CD8-positive, alpha-beta memory T cell (primary cell): Measurements from ENCODE around the gene LRRFIP1. TPM values are rescaled to one million over a fixed set of nuclear protein-coding genes. Genes with fewer than 3 reads are reported as not detected.
A peak's percentile ranks its signal among the peaks of the same experiment; 100 is the strongest.

Experiments used
- CTCF ChIA-PET: fragments of 350-600 bp; sonication (Branson Sonifier 250); formaldehyde crosslinking; loops from one replicate; lab custom pipeline; 2021; ENCODE audit warnings: antibody characterized with exemption; lab: Charles Lee
- POLR2A ChIA-PET: fragments of 350-600 bp; sonication (Branson Sonifier 250); formaldehyde crosslinking; loops from one replicate; lab custom pipeline; 2021; ENCODE audit warnings: antibody characterized with exemption; lab: Charles Lee
- DNase-seq, 5 donors: peaks; one replicate each; pipeline versions ENCODE4 v3.0.0 to v3.0.0-alpha.2; 2020 to 2022; ENCODE audit warnings: mixed read lengths in 1 of 5
- H3K27ac ChIP-seq: one replicate; pipeline ENCODE4 v1.7.0; 2013; ENCODE audit warnings: low read depth, mild to moderate bottlenecking, low read length, moderate library complexity
- H3K27me3 ChIP-seq: 2 replicates; pipeline ENCODE4 v1.7.0; 2013; ENCODE audit warnings: low read length, mild to moderate bottlenecking; ENCODE audit not compliant: insufficient read depth, poor library complexity, severe bottlenecking
- H3K36me3 ChIP-seq: 2 replicates; pipeline ENCODE4 v1.7.0; 2013; ENCODE audit warnings: mild to moderate bottlenecking, low read length, moderate library complexity; ENCODE audit not compliant: insufficient read depth
- H3K4me1 ChIP-seq: 2 replicates; pipeline ENCODE4 v1.7.0; 2013; ENCODE audit warnings: mild to moderate bottlenecking, low read length, moderate library complexity; ENCODE audit not compliant: insufficient read depth
- H3K4me3 ChIP-seq: 2 replicates; pipeline ENCODE4 v1.7.0; 2013; ENCODE audit warnings: mild to moderate bottlenecking, low read length
- H3K9me3 ChIP-seq: 2 replicates; pipeline ENCODE4 v1.7.0; 2013; ENCODE audit warnings: mild to moderate bottlenecking, low read length
- H3K27ac Mint-ChIP-seq, 8 donors: one replicate each; pipeline ENCODE4 v1.8.0; 2020 to 2021; ENCODE audit warnings: mixed read lengths in 8 of 8, mild to moderate bottlenecking in 6 of 8, inconsistent platforms in 3 of 8, moderate library complexity in 3 of 8
- H3K27me3 Mint-ChIP-seq, 2 donors: one replicate each; pipeline ENCODE4 v1.8.0; 2020 to 2021; ENCODE audit warnings: mixed read lengths in 2 of 2, mild to moderate bottlenecking in 1 of 2, moderate library complexity in 1 of 2
- H3K36me3 Mint-ChIP-seq, 3 donors: one replicate each; pipeline ENCODE4 v1.8.0; 2020 to 2021; ENCODE audit warnings: mixed read lengths in 3 of 3, inconsistent platforms in 1 of 3, mild to moderate bottlenecking in 1 of 3
- H3K4me1 Mint-ChIP-seq, 3 donors: one replicate each; pipeline ENCODE4 v1.8.0; 2020 to 2021; ENCODE audit warnings: mixed read lengths in 3 of 3, inconsistent platforms in 1 of 3, mild to moderate bottlenecking in 1 of 3
- H3K4me3 Mint-ChIP-seq, 7 donors: one replicate each; pipeline ENCODE4 v1.8.0; 2020 to 2021; ENCODE audit warnings: mixed read lengths in 7 of 7, mild to moderate bottlenecking in 6 of 7, moderate library complexity in 4 of 7, inconsistent platforms in 2 of 7
- H3K9me3 Mint-ChIP-seq, 5 donors: one replicate each; pipeline ENCODE4 v1.8.0; 2020 to 2022; ENCODE audit warnings: mixed read lengths in 5 of 5, mild to moderate bottlenecking in 3 of 5, moderate library complexity in 2 of 5, inconsistent platforms in 1 of 5
- polyA plus RNA-seq: library from polyadenylated mRNA; unstranded; fragments of 300-500 nt; fragmentation: Illumina TruSeq; gene quantifications from one replicate; pipeline ENCODE4 v1.2.3, GENCODE V29; 2021
- total RNA-seq, 2 experiments: library from RNA; stranded (reverse); gene quantifications; one replicate each; pipeline ENCODE4 v1.2.3, GENCODE V29; 2021

LRRFIP1 gene
- 100 to 1,000 TPM; 188 to 192 TPM for total RNA-seq
- 128 TPM for polyA plus RNA-seq

GRCh38 chr2:237627441-237628246, at the start of gene LRRFIP1:
Gene LRRFIP1, plus strand, starts transcription at chr2:237627587. Its CDS starts 58 bp downstream, at chr2:237627645.
- H3K4me3 Mint-ChIP-seq, result peak within 1 kb of the TSS; percentile 54 to 92 (median 81)
- H3K4me1 Mint-ChIP-seq, result peaks cover 5 to 19% (median 19%) of the 10 kb centered on the region in 3 donors
- H3K4me1 ChIP-seq, result peaks cover 5% of the 10 kb centered on the region
- peak within 1 kb of the TSS in 5 of 8 donors; percentile 14 to 74 (median 46) for H3K27ac Mint-ChIP-seq
- peaks cover 7% of the 10 kb centered on the region for H3K27me3 ChIP-seq
- no peaks in the 10 kb centered on the region for H3K36me3 ChIP-seq
- peak within 1 kb of the TSS; percentile 45 for H3K4me3 ChIP-seq
- H3K27ac ChIP-seq, result no peak within 1 kb of the TSS
- POLR2A ChIA-PET, result no interaction called here
- DNase-seq, result peak in 1 of 5 donors; percentile 30
- CTCF ChIA-PET, result no interaction called here
- H3K9me3 ChIP-seq, result no peaks in the 10 kb centered on the region
- H3K9me3 Mint-ChIP-seq, result no peaks in the 10 kb centered on the region
- H3K27me3 Mint-ChIP-seq, result peaks cover 31 to 64% of the 10 kb centered on the region in 2 donors
- peaks cover 0 to 2% (median 0%) of the 10 kb centered on the region in 3 donors for H3K36me3 Mint-ChIP-seq

DNA sequence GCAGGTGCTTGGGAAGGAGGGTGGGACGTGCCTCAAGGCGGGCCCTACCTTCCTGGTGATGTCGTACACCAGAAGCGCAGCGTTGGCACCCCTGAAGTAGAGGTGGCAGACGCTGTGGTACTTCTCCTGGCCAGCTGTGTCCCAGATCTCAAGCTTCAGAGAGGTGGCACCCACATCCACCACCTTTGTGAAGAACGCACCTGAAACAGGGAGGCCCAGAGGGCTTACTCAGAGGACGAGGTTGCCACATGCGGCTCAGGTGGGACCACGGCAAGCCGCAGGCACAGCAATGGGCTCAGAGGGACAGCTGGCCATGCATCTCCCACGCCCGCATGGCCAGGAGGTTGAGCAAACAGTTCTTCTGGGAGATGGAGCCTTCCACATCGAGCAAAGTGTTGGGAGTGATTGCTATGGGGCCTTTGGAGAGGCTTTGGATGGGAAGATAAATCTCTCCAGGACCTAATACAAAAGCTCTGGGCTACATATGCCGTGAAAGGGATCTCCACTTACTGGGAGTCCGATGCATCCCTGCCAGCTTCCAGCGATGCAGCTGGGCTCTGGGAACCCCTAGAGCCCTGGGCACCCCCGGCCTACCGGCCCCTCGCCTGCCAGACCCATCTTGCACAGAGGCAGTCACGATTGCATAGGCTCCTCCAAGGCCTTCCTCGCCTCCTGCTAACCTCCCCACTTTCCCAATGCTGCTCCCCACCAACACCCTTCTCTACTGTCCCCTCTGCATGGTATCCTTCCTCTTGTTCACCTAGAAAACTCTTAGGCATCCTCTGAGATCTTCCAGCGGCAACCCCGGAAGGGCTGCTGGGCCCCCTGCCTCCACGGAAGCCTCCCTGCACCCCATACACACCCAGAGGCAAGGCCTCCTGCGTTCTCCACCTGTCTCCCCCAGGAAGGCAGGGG, 49.2 kb upstream of the LRRFIP1 start:
- H3K4me1 ChIP-seq, result no peaks in the 10 kb centered on the region
- Mint-ChIP-seq H3K27me3 (peaks cover 8 to 10% of the 10 kb centered on the region in 2 donors), H3K4me3 (no peak overlapping the region), H3K27ac (no peak overlapping the region), H3K4me1 (no peaks in the 10 kb centered on the region), H3K36me3 (no peaks in the 10 kb centered on the region), H3K9me3 (no peaks in the 10 kb centered on the region)
- H3K27ac ChIP-seq, result no peak overlapping the region
- CTCF ChIA-PET, result interaction anchor here (1.2 kb wide), 1 partner anchor 66 kb away, joined by 3 read pairs; no protein-coding TSS in a partner anchor
- no peaks in the 10 kb centered on the region for H3K9me3 ChIP-seq
- no peaks in the 10 kb centered on the region for H3K27me3 ChIP-seq
- H3K4me3 ChIP-seq, result no peak overlapping the region
- H3K36me3 ChIP-seq, result no peaks in the 10 kb centered on the region
- peak in 1 of 5 donors; percentile 30 for DNase-seq
- POLR2A ChIA-PET, result no interaction called here

- H3K4me3 Mint-ChIP-seq, result no peak overlapping the region
- H3K4me1 Mint-ChIP-seq, result no peaks in the 10 kb centered on the region
- H3K36me3 Mint-ChIP-seq, result no peaks in the 10 kb centered on the region
- peak overlapping the region in 1 of 8 donors; percentile 38 for H3K27ac Mint-ChIP-seq
- no peak overlapping the region for H3K4me3 ChIP-seq
- peaks cover 5 to 8% of the 10 kb centered on the region in 2 donors for H3K27me3 Mint-ChIP-seq
- no peaks in the 10 kb centered on the region for H3K36me3 ChIP-seq
- DNase-seq, result no peak
- no peaks in the 10 kb centered on the region for H3K9me3 Mint-ChIP-seq
- ChIA-PET POLR2A (no interaction called here), CTCF (interaction anchor here (1.7 to 3.4 kb wide), 2 partner anchors 9 to 163 kb away, joined by 7 to 20 read pairs; no protein-coding TSS in a partner anchor)
- no peaks in the 10 kb centered on the region for H3K27me3 ChIP-seq
- H3K9me3 ChIP-seq, result no peaks in the 10 kb centered on the region
- no peak overlapping the region for H3K27ac ChIP-seq
- no peaks in the 10 kb centered on the region for H3K4me1 ChIP-seq
Measured at GRCh38 chr2:237581326-237581725, 46.1 kb upstream of the LRRFIP1 start.

GRCh38 chr2:237581751-237582746, 45.3 kb upstream of the LRRFIP1 start:
- POLR2A ChIA-PET, result no interaction called here
- H3K27ac Mint-ChIP-seq, result peak overlapping the region in 1 of 8 donors; percentile 38

DNA sequence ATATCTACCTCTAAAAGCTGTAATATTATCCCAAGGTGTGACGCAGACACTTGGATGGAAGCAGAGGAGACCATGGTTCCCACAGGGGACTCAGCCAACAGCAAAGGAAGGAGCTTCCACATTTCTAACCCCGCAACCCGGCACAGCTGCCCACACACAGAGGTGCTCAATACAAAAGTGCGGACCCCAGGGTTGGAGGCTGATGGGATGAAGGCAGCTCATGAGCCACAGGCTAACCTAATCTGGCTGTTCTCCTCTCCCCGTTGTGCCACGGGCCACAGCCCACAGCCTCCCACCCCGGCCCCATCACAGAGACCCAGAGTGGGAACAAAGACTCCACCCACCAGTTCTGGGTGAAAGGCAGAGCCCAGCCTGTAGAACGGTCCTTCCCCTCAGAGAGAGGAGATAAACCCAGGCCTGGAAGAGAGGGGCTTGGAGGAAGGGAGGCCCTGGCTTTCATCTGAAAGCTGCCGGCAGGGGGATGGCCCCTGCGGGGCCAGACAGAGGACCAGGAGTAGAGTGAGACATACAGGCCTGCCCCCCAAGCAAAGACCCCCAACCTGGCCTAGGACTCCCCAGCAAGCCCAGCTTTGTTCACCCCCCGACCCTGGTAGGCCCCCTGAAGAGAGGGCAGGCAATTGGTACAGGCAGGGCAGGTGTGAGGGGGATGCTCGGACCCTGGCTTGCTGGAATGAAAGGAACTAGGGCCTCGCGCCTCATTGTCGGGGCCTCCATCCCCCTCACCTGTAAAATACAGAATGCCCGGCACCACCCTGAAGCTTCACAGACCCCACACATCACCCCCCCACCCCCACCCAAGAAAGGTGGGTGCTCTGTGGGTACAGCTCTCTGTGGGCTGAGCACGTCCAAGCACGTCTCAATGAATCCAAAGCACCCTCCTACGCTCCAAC, 43.7 kb upstream of the LRRFIP1 start:
- Histone ChIP-seq H3K36me3 (no peaks in the 10 kb centered on the region), H3K27ac (no peak overlapping the region), H3K4me3 (no peak overlapping the region), H3K9me3 (no peaks in the 10 kb centered on the region), H3K4me1 (no peaks in the 10 kb centered on the region), H3K27me3 (no peaks in the 10 kb centered on the region)
- POLR2A ChIA-PET, result no interaction called here
- DNase-seq, result no peak
- Mint-ChIP-seq H3K4me3 (no peak overlapping the region), H3K9me3 (no peaks in the 10 kb centered on the region), H3K4me1 (no peaks in the 10 kb centered on the region), H3K27me3 (peaks cover 2 to 18% of the 10 kb centered on the region in 2 donors), H3K36me3 (no peaks in the 10 kb centered on the region), H3K27ac (peak overlapping the region in 1 of 8 donors; percentile 51)
- CTCF ChIA-PET, result no interaction called here

More at GRCh38 chr2:237581751-237582746, 45.3 kb upstream of the LRRFIP1 start:
- DNase-seq, result peak in 3 of 5 donors; percentile 10 to 77 (median 19)
- Histone ChIP-seq H3K27ac (no peak overlapping the region), H3K4me3 (no peak overlapping the region), H3K36me3 (no peaks in the 10 kb centered on the region), H3K4me1 (no peaks in the 10 kb centered on the region), H3K27me3 (no peaks in the 10 kb centered on the region), H3K9me3 (no peaks in the 10 kb centered on the region)
- peaks cover 5 to 10% of the 10 kb centered on the region in 2 donors for H3K27me3 Mint-ChIP-seq
- H3K4me3 Mint-ChIP-seq, result no peak overlapping the region
- no peaks in the 10 kb centered on the region for H3K4me1 Mint-ChIP-seq
- H3K9me3 Mint-ChIP-seq, result no peaks in the 10 kb centered on the region
- CTCF ChIA-PET, result interaction anchor here (1.7 to 3.4 kb wide), 2 partner anchors 10 to 163 kb away, joined by 7 to 20 read pairs; no protein-coding TSS in a partner anchor
- no peaks in the 10 kb centered on the region for H3K36me3 Mint-ChIP-seq

DNA sequence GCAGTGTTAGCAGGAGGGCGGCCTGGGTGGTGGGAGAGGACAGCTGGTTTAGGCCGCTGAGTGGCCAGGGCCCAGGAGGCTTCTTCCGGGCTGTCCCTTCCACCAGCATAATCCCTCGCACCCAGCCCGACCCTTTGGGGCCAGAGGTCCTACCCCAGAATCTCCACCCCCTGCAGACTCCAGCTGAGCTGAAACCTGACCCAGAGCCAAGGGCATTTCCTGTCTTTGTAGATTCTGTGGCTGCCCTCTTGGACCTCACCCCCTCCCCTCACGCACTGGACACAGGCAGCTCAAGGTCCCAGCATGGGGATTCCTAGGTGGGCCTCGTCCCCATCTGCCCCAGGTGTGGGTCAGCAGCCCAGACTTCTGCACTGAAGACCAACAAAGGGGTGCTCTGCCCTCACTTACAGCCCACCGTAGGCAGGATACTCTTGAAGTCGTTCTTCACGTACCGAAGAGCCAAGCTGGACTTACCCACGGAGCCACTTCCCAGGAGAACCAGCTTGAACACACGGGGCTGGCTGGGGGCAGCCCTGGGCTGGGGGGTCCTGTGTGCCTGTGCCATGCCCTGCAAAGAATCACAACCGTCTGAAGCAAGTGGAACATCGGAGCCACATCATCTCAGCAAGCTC, 41.7 kb upstream of the LRRFIP1 start:
- CTCF ChIA-PET, result interaction anchor here (1.1 to 1.8 kb wide), 2 partner anchors 14 to 73 kb away, joined by 3 to 13 read pairs; no protein-coding TSS in a partner anchor

More for the DNA sequence above, 41.7 kb upstream of the LRRFIP1 start:
- Histone ChIP-seq H3K27ac (no peak overlapping the region), H3K9me3 (no peaks in the 10 kb centered on the region), H3K4me3 (no peak overlapping the region), H3K4me1 (no peaks in the 10 kb centered on the region), H3K36me3 (no peaks in the 10 kb centered on the region), H3K27me3 (no peaks in the 10 kb centered on the region)
- no peaks in the 10 kb centered on the region for H3K9me3 Mint-ChIP-seq
- no peaks in the 10 kb centered on the region for H3K4me1 Mint-ChIP-seq
- no peak overlapping the region for H3K4me3 Mint-ChIP-seq
- peaks cover 3 to 15% of the 10 kb centered on the region in 2 donors for H3K27me3 Mint-ChIP-seq
- H3K36me3 Mint-ChIP-seq, result no peaks in the 10 kb centered on the region
- no peak overlapping the region for H3K27ac Mint-ChIP-seq
- POLR2A ChIA-PET, result no interaction called here
- no peak for DNase-seq
